HTERT RPE-1 (cell line): ENCODE data around the gene FAXC.

Source experiments
- in situ Hi-C: fragments of 300-500 bp; cut with MboI; formaldehyde crosslinking; loops from 4 replicates; pipeline ENCODE4 v1.14.3; 2020; ENCODE audit warnings: low sequenced_read_pairs

Gene FAXC

DNA sequence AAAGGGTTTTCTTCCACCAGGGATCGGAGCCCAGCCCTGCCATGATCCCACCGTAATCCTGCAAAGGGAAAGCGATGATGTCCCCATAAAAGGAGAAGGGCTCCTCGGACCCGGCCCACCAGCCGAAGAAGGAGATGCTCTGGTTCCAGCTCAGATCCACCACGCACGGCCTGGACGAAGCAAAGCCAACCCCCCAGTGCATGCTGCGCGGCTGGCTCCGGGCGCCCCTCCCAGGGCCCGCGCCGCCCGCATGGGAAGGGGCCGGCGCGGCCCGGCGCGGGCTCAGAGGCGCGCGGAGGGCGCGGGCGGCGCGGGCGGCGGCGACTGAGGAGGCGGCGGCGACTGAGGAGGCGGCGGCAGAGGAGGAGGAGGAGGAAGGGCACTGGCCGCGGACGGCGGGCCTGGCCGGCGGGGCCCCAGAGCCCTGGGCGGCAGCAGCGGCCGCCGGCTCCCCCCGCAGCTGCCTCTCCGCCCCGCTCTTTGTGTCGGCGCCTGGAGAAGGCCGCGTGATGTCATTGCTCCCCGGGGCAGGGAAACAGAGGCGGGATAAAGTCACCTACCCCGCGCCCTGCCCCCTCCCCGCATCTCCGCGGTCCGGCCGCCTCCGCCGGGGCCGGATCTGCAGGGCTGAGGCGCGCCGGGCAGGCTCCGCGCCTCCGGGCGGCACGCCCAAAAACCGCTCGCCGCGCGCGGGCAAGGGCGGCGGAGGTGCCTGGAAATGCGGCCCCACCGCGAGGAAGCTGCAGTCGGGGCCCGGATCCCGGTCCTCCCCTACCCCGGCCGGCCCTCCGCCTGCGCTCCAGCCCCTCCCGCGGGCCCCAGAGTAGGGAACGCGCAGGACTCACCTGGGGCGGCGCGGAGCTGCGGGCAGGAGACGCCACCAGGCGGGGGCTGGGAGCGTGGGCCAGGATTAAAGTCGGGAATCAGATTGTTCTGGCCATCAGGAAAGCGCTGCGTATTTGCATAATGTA is at the start of gene FAXC:
TSS of gene FAXC (minus strand) at position 504 of the 971 bp plus-strand sequence. CDS start at position 202, 302 bp downstream.
- in situ Hi-C loops: no loop called here

DNA sequence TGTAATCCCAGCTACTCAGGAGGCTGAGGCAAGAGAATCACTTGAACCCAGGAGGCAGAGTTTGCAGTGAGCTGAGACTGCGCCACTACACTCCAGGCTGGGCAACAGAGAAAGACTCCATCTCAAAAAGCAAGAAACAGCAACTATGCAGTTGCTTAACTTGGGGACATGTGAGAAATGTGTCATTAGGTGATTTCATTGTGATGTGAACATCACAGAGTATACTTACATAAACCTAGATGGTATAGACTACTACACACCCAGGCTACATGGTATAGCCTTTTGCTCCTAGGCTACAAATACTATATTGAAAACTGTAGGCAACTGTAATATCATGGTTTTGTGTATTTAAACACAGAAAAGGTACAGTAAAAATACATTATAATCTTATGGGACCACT is 47.8 kb upstream of the FAXC start:
- in situ Hi-C loops: no loop called here

DNA sequence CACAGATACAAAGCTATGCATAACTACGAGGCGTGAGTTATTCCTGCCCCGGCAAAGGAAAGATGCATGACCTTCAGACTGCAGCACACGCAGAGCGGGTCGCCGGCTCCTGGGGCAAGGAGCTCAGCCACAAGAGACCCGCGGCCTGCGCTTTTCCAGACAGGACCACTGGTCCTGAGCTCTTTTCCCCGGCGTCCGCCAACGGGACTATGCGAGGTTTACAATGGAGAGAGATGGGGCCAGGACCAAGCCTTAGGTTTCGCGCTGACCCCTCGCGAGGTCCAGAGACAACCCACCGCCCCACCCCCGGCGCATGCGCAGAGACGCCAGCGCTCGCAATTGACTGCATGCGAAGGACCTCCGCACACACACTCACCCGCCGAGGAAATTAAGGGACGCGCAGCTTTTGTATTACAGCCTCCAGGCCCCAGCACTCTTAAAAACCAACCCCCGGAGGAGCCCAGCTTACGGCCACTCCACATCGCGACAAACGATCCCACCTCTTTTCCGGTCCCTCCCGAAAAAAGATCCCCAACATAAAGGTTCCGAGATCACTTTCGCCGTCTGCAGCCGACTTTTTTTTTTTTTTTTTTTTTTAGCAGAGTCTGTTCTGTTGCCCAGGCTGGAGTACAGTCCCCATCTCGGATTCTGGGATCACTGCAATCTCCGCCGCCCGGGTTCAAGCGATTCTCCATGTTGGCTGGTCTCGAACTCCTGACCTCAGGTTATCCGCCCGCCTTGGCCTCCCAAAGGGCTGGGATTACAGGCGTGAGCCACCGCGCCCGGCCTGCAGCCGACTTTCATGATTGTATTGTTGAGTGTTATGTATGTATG is 44.4 kb upstream of the FAXC start, which contains the start of gene COQ3:
TSS of gene COQ3 (minus strand) at position 498 of the 834 bp plus-strand sequence. CDS start at position 482, 16 bp downstream.
- in situ Hi-C loops: no loop called here

DNA sequence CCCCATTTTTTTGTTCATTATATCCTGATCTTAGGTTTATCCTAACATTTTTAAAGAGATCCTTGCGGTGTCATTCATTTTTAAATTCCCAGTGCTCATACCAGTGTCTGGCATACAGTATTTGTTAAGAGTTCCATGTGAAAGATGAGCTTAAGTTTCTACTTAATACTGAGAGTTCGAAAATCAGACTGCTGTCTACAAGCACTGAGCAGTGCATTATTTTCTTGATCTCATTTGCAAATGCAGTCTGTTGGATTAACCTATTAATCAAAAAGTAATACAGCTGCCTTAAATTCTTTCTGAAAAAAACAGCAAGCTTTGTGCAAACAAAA is 43.9 kb upstream of the FAXC start:
- in situ Hi-C loops: no loop called here

DNA sequence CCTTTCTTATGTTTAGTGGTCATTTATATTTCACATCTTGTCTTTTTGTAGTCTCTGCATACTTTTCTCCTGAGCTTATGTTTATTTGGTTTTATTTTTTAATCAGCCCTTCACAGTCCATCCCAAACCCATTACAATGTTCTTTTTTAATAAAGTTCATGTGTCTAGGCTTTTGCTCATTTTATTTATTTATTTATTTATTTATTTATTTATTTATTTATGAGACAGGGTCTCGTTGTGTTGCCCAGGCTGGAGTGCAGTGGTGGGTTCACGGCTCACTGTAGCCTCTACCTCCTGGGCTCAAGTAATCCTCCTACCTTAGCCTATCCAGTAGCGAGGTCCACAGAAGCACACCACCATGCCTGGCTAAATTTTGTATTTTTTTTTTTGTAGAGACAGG is 41.4 kb upstream of the FAXC start:
- in situ Hi-C loops: no loop called here

DNA sequence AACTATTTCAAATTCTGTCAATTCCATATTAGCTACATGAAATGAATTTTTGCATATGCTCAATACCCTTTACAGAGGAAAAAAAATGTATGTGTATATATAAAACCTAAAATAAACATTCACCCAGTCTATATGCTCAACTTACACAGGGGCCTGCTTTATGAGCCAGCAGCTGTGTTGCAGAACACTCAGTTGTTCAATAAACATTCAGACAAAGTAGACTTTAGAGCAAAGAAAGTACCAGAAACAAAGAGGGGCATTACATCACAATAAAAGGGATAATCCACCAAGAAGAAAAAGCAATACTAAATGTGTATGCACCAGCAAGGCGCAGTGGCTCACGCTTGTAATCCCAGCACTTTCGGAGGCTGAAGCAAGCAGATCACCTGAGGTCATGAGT is 35.0 kb upstream of the FAXC start:
- in situ Hi-C loops: no loop called here

DNA sequence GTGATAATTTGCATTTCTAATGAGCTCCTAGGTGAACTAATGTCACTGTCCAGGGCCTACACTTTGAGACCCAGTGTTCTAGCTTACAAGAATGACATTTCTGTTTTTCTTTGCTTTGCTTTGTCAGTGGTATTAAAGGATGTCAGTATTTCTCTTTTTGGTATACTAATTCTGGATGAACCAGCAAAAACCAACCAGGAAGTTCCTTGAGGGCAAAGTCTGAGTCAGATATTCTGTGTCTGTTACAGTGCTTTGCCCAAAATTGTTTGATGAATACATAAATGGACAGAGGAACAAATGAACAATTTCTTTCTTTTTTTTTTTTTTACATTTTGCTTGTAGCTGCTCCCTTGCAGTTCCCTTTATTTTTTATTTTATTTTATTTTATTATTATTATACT is 29.2 kb upstream of the FAXC start:
- in situ Hi-C loops: no loop called here

DNA sequence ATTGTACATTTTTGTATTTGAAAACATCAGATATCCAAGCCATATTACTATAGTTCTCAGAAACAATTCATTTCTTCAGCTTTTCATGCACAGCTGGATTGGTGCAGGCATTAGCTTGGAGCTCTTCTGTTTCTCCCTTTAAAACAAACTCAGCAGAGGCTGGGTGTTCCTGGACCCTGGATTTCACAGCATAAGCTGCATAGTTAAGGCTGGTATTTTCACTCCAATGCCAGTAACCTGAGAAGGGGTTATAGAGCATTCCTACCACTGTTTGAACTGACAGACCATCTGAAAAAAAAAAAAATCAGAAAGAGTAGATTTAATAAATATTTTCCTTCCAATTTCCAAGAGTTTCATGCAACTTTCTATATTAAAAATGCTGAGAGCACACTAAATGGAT is 20.1 kb upstream of the FAXC start:
- in situ Hi-C loops: no loop called here

DNA sequence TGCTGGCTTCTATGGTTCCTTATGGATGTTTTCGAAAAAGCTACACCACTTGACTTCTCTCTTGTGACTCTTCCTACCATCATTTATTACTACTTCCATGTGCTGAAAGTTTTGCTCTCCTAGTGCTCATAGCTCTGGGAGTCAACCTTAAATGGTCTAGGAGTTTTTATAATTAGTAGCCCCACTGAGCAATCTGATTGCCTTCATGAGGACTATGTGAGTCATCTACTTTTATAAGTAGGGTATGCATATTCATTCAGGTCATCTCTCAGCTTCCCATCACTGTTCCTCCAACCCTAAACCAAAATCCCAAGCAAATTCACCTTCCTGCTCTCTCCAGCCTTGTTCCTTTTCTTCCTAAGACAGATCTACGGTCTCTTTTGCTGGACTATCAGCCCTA is 17.4 kb upstream of the FAXC start:
- in situ Hi-C loops: no loop called here

DNA sequence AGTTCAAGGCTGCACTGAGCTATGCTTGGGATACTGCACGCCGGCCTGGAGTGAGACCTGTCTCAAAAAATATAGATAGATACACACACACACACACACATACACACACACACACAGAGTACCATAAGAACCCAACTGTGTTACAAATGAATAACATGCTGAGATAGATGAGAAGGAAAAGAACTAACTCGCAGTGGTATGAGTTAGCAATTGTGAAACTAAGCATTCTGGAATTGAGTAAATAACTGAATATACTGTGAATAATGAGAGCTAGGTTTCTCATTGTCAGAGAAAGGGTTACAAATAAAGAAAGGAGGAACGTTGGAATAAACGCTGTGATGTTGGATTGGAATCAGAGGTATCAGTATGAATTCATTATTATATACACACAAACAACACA is 14.6 kb upstream of the FAXC start:
- in situ Hi-C loops: no loop called here

DNA sequence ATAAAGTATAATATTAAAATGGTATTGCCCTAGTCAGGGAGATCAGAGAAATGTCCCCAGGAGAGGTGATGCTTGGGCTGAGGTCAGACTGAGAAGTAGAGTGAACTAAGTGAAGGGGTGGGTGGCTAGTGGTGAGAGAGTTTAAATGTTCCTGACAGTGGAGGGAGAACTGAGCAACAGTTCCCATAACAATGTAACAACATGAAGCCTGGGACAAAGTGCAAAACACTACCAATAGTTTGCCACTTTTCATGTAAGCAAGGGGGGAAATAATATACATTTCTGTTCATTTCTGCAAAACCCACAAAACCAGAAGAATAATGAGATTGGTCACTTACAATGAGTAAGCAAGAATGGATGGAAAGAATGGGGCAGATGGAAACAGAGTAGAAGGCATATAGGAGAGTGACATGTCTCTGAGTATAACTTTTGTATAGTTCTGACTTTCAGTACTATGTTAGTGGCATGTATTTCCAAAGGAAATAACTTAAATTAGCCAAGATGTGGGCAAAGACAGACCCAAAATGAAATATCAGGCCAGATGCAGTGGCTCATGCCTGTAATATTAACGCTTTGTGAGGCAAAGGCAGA is 13.3 kb upstream of the FAXC start:
- in situ Hi-C loops: no loop called here

DNA sequence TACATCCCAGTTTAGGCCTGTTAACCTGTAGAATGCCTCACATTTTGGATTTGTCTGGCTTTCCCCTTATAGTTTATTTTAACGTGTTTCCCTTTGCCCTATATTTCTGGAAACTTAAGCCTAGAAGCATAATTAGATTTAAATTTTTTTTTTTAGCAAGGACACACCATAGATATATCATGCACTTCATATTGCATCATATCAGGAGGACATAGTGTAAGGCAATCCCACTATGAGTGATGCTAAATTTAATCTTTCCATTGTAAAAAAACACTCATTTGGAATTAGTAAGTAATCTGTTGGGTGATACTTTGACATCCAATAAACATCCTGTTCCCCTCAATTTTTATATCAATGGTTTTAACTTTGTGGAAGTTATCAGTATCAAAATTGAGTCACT is 10.3 kb upstream of the FAXC start:
- in situ Hi-C loops: no loop called here

DNA sequence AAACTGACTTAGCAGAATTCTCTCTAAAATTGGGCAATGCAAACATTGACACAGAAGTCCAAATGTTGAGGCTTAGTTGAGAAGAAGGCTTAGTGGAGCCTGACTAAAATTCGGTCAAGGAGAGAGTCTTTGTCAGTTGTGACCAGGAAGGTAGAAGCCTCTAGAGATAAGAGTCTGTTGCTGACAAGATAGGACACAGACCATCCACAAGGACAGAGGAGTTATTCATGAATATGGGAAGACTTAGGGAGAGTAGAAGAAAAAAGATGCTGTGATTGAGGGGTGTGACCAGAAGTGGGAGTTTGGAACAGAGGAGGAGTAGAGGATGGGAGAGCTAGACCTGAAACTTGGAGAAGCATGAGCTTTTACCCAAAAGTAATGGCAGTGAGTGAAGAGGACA is 7.2 kb upstream of the FAXC start:
- in situ Hi-C loops: no loop called here

DNA sequence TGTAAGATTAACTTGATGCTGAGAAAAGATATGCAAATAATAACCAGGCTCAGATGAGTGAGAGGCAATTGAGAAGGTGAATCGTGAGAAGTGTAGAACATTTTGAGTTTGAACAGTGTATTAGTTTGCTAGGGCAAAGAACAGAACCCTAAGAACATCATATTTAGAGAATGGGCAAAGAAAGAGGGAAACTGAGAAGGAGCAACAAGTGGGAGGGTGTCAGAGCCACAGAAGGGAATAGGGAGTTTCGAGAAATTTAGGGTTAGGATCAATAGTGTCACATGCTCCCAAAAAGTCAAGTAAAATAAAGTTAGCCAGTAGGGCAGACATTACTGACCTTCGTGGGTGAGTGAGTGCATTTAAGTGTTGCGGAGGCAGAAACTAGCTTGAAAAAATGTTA is 5.5 kb upstream of the FAXC start:
- in situ Hi-C loops: no loop called here

DNA sequence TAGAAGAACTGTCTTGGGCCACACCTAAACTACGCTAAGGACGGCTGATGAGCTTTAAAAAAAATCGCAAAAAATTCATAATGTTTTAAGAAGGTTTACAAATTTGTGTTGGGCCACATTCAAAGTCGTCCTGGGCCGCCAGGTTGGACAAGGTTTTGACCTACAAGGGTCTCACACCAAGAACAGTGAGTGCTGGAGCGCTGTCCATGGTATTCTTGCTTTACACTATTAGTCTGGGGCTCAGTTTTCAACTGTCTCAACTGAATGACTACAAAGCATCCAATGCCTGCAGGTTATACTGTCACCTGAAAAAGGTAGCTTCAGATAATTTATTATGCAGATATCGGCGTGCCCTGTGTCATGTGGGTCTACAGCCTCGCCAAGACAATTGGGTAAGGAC is 3.7 kb upstream of the FAXC start:
- in situ Hi-C loops: no loop called here

DNA sequence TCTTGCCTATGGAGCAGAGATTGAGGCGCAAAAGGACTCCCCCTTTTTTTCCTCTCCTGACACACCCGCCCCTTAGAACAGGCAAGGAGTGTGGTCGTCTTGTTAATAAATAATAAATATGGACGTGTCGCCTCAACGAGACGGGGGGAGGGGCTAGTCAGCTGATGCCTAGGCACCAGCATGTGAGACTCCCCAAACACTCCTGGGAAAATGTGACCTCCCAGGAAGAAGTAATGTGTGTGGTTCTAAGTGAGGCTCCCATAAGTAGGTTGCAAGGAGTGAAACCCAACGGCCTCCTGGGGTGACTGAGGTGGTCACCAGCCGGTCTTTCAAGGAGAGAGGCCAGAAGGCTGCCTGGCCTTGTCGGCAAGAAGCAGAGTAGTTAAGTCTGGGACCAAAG is 1.1 kb upstream of the FAXC start:
- in situ Hi-C loops: no loop called here

DNA sequence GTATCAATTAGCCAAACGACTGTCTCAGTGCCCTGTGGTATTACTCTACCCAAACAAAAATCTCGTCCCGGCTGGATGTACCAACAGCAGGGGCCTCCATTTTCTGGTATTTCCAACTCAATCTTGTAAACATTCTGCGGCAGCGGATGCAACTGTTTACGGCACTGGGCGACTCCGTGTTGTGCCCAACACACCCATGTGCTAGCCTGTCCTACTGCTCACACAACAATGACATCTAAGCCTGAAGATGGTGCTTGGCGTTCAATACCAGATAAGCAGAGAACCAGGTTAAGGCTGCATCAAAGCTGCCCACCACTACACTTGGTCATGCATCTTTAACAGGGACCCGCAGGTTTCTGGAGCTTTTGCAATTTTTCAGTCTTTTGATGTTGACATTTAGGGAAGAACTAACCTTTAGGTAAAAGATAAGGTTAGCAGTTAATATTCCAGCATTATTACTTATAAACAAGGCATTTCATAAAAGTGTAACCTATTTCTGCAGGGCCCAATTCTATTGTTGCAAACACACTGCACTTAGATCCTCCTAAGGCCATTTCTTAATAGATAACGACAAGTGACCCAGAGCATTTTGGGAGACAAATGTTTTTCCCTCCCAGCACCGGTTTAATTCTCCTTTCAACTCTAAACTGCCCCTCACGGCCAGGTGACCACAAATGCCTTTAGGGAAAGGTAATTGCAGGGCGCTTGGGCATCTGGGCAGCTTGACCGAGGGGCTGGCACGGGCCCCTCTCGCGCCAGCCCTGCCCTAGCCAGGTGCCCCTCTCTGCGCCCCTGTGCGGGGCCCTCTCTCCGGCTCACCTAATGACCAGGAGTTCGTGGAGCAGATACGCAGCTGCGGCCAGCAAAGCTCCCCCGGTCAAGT is 945 bp downstream of the FAXC start:
- in situ Hi-C loops: no loop called here

DNA sequence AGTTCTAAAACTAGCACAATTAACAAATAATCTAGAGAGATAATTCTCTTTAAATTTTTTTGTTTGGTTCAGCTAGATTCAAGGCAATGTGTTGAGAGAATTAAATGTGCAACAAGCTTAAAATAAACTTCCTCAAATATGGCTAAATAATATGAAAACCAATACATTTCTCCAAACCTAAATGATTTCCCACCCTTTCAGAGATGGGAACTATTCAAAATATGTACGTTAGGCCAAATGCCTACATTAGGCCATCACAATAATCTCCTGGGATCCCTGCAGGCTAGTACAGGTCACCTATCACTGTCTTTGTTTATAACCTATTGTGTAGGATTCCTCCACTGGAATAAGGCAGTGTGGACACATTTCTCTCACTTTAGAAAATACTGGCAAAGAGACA is 1.7 kb downstream of the FAXC start:
- in situ Hi-C loops: no loop called here

DNA sequence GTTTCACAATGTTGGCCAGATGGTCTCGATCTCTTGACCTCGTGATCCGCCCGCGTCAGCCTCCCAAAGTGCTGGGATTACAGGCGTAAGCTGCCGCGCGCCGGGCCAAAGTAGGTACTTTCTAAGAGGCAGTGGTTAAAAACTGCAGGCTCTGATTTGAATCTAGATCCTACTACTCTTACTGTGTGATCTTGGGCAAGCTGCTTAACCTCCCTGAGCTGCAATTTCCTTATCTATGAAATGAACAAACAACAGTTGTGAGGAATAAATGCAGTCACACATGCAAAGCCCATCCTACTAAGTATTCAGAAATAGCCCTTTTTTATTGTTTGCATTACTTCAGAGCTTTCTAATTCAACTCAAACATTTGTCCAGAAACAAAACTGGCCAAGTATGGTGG is 2.9 kb downstream of the FAXC start:
- in situ Hi-C loops: no loop called here

DNA sequence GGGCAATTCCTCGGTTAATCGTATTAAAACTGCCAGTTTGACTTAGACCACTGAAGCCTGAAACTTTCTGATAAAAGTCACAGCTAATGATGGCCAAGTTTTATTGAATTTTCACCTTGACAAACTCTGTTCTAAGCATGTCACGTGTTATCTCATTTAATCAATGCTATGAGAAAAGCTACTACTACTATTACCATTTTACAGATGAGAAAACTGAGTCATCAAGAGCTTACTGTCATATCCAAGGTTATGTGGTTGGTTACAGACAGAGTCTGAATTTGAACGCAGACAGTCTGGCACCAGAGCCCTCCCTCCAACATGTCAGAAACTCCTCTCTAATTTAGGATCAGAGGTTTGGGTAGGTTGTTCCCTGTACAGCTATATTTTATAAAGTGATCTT is 4.3 kb downstream of the FAXC start:
- in situ Hi-C loops: no loop called here

DNA sequence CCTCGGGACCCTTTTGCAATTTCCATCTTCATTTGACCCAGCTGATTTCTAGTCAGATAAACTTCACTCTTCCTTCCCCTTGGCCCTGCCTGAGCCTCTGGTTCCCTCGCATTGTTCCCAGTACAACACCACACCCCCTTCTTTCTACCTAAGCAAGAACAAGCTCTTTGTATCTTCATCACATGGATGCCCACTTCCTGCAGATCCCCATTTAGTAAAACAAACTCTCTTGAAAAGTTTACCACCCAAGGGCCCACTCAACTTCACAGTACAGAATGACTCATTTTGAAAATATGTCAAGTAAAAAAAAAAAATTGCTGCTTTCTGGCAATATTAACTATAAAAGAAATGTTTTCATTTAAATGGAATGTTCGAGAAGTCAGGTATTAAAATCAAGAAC is 5.2 kb downstream of the FAXC start:
- in situ Hi-C loops: no loop called here
